GM21526 (cell line): ENCODE data around the gene NUDT2.
"Not testable (repeated sequence)": the region's sequence is repeated elsewhere in the genome, so short reads cannot be mapped to it uniquely, and the experiment has no call there.

Experiments used
- ATAC-seq: cut with Tn5 transposase; IDR thresholded peaks from one replicate; pipeline ENCODE4 v1.9.1; 2021; ENCODE audit warnings: moderate library complexity; ENCODE audit not compliant: unreplicated experiment, low FRiP score

Gene NUDT2

GRCh38 chr9:34334337-34334824, 5.0 kb downstream of the NUDT2 start:
- ATAC-seq: no peak

- no peak for ATAC-seq
Measured at GRCh38 chr9:34334916-34335315, 5.5 kb downstream of the NUDT2 start.

DNA sequence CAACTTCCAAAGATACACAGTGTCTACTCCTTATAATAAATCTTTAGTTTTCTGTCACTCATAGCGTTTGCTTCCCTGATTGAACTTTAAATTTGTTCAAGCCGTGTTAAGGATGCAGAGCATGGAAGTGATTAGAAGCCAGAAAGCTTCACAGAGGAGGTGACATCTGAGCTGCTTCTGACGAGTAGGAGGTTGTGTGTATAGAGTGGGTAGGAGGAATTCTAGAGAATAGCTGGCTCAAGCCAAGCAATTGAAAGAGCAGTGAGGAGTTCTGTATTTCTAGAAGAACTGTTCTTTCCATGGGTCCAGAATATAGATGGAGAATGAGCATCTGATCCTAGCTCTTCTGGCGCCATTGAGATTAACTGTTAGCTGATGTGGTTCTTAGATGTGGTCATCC, 6.0 kb downstream of the NUDT2 start:
- ATAC-seq: no peak

DNA sequence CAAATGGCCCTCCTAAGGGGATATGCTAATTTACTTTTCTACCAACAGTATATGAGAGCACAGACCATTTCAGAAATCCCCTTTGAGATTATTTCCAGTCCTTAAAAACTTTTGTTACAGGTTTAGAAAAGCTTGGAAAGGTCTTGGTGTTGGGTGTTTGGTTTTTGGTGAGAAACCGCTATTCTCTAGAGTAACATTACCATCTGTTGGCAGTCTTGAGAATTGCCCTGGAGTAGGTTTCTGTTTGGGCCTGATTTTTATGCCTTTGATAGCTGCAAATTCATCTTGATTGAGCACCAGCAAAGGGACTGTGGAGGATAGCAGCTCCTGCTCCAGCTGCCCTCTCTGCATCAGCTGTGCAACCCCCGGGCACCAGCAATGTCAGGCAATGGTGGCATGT, 8.0 kb downstream of the NUDT2 start:
- ATAC-seq: no peak

GRCh38 chr9:34338079-34338478, 8.7 kb downstream of the NUDT2 start:
- not testable (repeated sequence) for ATAC-seq

GRCh38 chr9:34338665-34339385, 9.5 kb downstream of the NUDT2 start:
- no peak for ATAC-seq

GRCh38 chr9:34341659-34342295, 12.4 kb downstream of the NUDT2 start:
- no peak for ATAC-seq

DNA sequence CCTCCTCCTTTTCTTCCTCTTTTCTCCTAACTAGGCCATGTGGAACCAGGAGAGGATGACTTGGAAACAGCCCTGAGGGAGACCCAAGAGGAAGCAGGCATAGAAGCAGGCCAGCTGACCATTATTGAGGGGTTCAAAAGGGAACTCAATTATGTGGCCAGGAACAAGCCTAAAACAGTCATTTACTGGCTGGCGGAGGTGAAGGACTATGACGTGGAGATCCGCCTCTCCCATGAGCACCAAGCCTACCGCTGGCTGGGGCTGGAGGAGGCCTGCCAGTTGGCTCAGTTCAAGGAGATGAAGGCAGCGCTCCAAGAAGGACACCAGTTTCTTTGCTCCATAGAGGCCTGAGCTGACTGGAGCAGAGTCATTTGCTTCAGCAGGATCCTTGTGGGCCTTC, 13.7 kb downstream of the NUDT2 start:
- no peak for ATAC-seq

GRCh38 chr9:34343605-34344004, 14.2 kb downstream of the NUDT2 start:
- no peak for ATAC-seq

DNA sequence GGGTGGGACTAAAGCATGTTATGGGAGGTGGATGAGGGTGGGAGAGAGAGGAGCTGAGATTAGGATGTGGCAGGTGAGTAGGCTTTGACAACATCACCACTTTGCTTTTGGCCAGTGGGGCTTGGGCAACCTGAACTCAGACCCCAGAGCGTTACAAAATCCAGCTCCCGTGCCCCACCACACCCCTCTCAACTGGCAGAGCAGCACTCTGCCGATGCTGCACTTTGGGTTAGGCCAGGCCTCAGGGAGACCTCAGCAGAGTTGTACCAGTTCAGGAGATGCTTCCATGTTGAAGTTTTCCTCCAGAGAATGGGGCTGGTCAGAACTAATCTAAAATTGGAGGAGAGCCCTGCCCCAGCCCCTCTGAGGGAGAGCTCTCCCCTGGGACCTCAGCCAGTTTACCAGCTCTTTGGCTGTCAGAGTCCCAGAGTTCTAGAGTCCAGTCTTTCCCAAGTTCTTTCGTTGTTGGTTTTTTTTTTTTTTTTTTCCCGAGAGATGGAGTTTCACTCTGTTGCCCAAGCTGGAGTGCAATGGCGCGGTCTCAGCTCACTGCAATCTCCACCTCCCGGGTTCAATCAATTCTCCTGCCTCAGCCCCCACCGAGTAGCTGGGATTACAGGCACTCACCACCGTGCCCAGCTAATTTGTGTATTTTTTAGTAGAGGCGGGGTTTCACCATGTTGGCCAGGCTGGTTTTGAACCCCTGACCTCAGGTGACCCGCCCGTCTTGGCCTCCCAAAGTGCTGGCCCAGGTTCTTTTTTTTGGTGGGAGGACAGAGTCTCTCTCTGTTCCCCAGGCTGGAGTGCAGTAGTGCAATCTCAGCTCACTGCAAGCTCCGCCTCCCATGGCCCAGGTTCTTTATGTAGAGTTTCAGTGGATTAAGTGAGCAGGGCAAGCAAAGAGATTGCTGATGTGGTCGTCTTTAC, 17.8 kb downstream of the NUDT2 start:
- ATAC-seq: no peak

GRCh38 chr9:34347800-34348158, 18.4 kb downstream of the NUDT2 start:
- no peak for ATAC-seq

DNA sequence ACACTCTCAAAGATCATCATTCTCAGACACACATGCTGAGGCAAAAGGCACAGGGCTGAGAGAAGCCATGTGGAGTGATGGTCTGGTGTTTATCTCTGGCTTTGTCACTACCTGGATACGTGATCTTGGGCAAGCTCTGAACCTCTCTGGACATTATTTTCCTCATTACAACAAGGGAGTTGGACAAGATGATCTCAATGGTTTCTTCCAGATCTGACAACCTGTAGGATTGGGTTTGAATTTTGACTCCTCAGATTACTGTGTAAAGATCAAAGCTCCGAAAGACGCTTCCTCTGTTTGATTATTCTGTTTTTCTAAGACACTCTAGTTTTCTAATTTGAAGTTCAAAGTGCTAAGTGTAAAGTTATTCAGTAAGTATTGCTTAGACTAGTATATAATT, 20.0 kb downstream of the NUDT2 start:
- ATAC-seq: no peak

GRCh38 chr9:34352122-34352652, 22.8 kb downstream of the NUDT2 start:
- ATAC-seq: not testable (repeated sequence)

- ATAC-seq: not testable (repeated sequence)
Measured at GRCh38 chr9:34352957-34353356, 23.6 kb downstream of the NUDT2 start.

- ATAC-seq: no peak
Measured at GRCh38 chr9:34362614-34363214, 33.3 kb downstream of the NUDT2 start.

DNA sequence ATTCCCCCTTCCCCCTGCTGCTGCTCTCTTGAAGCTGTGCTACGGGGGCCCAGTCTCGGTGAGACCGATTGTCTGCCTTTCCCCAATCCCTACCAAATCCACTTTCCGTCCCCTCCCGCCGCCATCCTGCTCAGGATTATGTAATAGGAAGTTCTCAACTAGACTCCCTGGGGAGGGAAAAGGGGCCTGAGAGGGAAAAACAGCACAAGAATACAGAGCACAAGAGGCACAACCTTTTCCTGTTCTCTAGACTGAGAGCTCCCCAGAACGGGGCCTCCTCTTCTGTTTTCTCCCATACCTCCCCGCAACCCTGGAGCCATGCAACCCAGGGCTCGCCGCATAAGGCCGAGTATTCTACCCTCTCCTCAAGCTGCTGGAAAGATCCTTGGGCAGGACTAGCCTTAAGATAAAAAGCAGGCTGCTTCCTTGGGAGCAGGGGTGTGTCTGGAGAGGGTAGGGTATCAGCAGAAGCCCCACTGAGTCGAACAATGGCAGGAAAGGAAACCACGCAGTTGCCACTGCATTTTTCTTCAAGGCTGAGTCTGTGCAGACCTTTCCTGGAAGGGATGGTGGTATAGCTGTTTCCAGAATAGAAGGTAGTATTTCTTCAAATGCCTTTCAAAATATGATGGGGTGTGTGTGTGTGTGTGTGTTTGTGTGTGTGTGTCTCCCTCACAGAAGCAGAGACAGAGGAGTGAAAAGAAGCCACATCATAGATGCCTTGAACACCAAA, 34.4 kb downstream of the NUDT2 start:
- no peak for ATAC-seq

DNA sequence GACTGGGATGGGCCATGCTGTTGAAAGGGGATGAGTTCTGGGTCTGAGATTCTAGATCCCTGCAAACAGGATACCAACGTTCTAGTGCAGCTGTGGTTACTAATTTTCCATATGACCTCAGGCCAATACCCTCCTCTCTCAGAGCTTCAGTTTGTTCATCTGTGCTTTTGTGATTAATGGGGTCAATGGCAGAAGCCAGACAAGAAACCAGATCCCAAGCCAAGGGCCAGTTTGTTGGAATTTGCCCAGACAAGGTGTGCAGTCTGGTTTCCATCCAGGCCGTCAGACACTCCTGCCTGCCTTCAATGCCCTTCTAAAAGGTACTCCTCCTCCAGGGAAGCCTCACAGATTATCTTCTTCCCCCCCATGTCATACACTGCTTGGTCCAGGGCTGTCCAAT, 35.9 kb downstream of the NUDT2 start:
- ATAC-seq: no peak

GRCh38 chr9:34366365-34366764, 37.0 kb downstream of the NUDT2 start:
- ATAC-seq: no peak

DNA sequence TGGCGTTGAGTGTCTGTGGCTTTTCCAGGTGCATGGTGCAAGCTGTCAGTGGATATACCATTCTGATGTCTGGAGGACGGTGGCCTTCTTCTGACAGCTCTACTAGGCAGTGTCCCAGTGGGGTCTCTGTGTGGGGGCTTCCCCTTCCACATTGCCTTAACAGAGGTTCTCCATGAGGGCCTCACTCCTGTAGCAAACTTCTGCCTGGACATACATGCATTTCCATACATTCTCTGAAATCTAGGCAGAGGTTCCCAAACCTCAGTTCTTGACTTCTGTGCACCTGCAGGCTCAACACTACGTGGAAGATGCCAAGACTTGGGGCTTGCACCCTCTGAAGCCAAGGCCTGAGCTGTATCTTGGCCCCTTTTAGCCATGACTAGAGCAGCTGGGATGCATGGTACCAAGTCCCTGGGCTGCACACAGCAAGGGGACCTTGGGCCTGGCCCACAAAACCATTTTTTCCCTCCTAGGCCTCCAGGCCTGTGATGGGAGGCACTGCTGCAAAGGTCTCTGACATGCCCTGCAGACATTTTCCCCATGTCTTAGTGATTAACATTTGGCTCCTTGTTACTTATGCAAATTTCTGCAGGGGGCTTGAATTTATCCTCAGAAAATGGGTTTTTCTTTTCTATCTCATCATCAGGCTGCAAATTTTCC, 38.5 kb downstream of the NUDT2 start:
- not testable (repeated sequence) for ATAC-seq
